ENCODE measurements around the gene GABRB3. TPM values are rescaled to one million over a fixed set of nuclear protein-coding genes. Genes with fewer than 3 reads are reported as not detected.

Gene GABRB3
- polyA plus RNA-seq, 3 donors: not detected

GRCh38 chr15:26724381-26725150, 48.3 kb downstream of the GABRB3 start:
- Histone ChIP-seq H3K36me3 (replicated peaks in 1 of 2; ENCODE audit: control insufficient read depth in 1 of 2, insufficient read depth in 2 of 2, low read length in 2 of 2) (no peaks in the 10 kb centered on the region), H3K4me2 (replicated peaks; ENCODE audit: extremely low read depth, low read length, poor library complexity, severe bottlenecking) (no peak overlapping the region), H3K27me3 (ENCODE audit: control insufficient read depth in 2 of 2, insufficient read depth in 2 of 2, low read length in 2 of 2) (no peaks in the 10 kb centered on the region), H3K9ac (ENCODE audit: insufficient read depth, low read length, poor library complexity, severe bottlenecking) (no peak overlapping the region), H3K4me1 (ENCODE audit: control insufficient read depth in 1 of 2, insufficient read depth in 2 of 2, low read length in 2 of 2) (no peaks in the 10 kb centered on the region), H3K79me2 (ENCODE audit: insufficient read depth, low read length) (no peaks in the 10 kb centered on the region), H2AFZ (ENCODE audit: insufficient read depth, low read depth, low read length, poor library complexity, severe bottlenecking) (no peak overlapping the region), H3K9me3 (replicated peaks in 1 of 2; ENCODE audit: control insufficient read depth in 1 of 2, insufficient read depth in 1 of 2, low read length in 2 of 2) (peaks cover 7 to 16% of the 10 kb centered on the region in 2 donors), H4K20me1 (ENCODE audit: insufficient read depth, low read length) (no peaks in the 10 kb centered on the region), H3K27ac (ENCODE audit: low read depth in 1 of 2, low read length in 2 of 2) (no peak overlapping the region), H3K4me3 (replicated peaks in 1 of 3; ENCODE audit: low read depth in 2 of 3, low read length in 3 of 3) (no peak overlapping the region)
- intact Hi-C loops (cut with micrococcal nuclease): no loop called here
- no peak for DNase-seq
- Mint-ChIP-seq H3K36me3 (no peaks in the 10 kb centered on the region), H3K4me1 (no peaks in the 10 kb centered on the region), H3K4me3 (no peak overlapping the region), H3K27ac (no peak overlapping the region), H3K27me3 (ENCODE audit: low read depth in 3 of 3) (peaks cover 0 to 2% (median 2%) of the 10 kb centered on the region in 3 donors), H3K9me3 (peaks cover 0 to 21% (median 7%) of the 10 kb centered on the region in 7 donors)
- 71% methylated on average over 1 of the region's 2 CpGs for WGBS (ENCODE audit: insufficient coverage)
- no peak for TF ChIP-seq CTCF (IDR thresholded peaks at IDR 0.05)

- WGBS (ENCODE audit: insufficient coverage): 54% methylated on average over 4 of the region's 5 CpGs
- Mint-ChIP-seq H3K4me1 (no peaks in the 10 kb centered on the region), H3K36me3 (no peaks in the 10 kb centered on the region), H3K27me3 (ENCODE audit: low read depth in 3 of 3) (peaks cover 0 to 2% (median 2%) of the 10 kb centered on the region in 3 donors), H3K4me3 (no peak overlapping the region), H3K9me3 (peaks cover 0 to 14% (median 8%) of the 10 kb centered on the region in 7 donors), H3K27ac (peak overlapping the region in 1 of 7 donors; percentile 3)
- Histone ChIP-seq H3K4me1 (ENCODE audit: control insufficient read depth in 1 of 2, insufficient read depth in 2 of 2, low read length in 2 of 2) (no peaks in the 10 kb centered on the region), H3K36me3 (replicated peaks in 1 of 2; ENCODE audit: control insufficient read depth in 1 of 2, insufficient read depth in 2 of 2, low read length in 2 of 2) (no peaks in the 10 kb centered on the region), H3K9ac (ENCODE audit: insufficient read depth, low read length, poor library complexity, severe bottlenecking) (no peak overlapping the region), H2AFZ (ENCODE audit: insufficient read depth, low read depth, low read length, poor library complexity, severe bottlenecking) (no peak overlapping the region), H3K9me3 (replicated peaks in 1 of 2; ENCODE audit: control insufficient read depth in 1 of 2, insufficient read depth in 1 of 2, low read length in 2 of 2) (peaks cover 7 to 23% of the 10 kb centered on the region in 2 donors), H3K27ac (ENCODE audit: low read depth in 1 of 2, low read length in 2 of 2) (no peak overlapping the region), H4K20me1 (ENCODE audit: insufficient read depth, low read length) (no peaks in the 10 kb centered on the region), H3K4me2 (replicated peaks; ENCODE audit: extremely low read depth, low read length, poor library complexity, severe bottlenecking) (no peak overlapping the region), H3K4me3 (replicated peaks in 1 of 3; ENCODE audit: low read depth in 2 of 3, low read length in 3 of 3) (no peak overlapping the region), H3K27me3 (ENCODE audit: control insufficient read depth in 2 of 2, insufficient read depth in 2 of 2, low read length in 2 of 2) (no peaks in the 10 kb centered on the region), H3K79me2 (ENCODE audit: insufficient read depth, low read length) (no peaks in the 10 kb centered on the region)
- intact Hi-C loops (cut with micrococcal nuclease): no loop called here
- TF ChIP-seq CTCF (IDR thresholded peaks at IDR 0.05): no peak
- no peak for DNase-seq
Observed at GRCh38 chr15:26722621-26723160, 50.2 kb downstream of the GABRB3 start.

Data from CD14-positive monocyte (primary cell).